OCI-LY3 (cell line): ENCODE data around the gene AHCYL1.

Experiments used
- H2AFZ ChIP-seq: fragments of 200-600, 300-600 bp; shearing (Covaris generic); 2 replicates; pipeline ENCODE4 v1.6.0; 2014; ENCODE audit warnings: antibody characterized with exemption, low read depth, low read length
- H3K27ac ChIP-seq: fragments of 200-600, 300-600 bp; sonication (generic); 2 replicates; pipeline ENCODE4 v1.5.1; 2014; ENCODE audit warnings: mild to moderate bottlenecking, low read length, moderate library complexity, mixed read lengths
- H3K27me3 ChIP-seq: fragments of 200-600, 300-600 bp; sonication (generic); 2 replicates; pipeline ENCODE4 v1.6.1; 2014; ENCODE audit warnings: low read depth, low read length, mixed read lengths
- H3K36me3 ChIP-seq: fragments of 200-600, 300-600 bp; sonication (generic); replicated peaks from 2 replicates; pipeline ENCODE3; 2014; ENCODE audit warnings: low read depth, low read length, mixed read lengths
- H3K4me1 ChIP-seq: fragments of 300-600, 200-600 bp; sonication (generic); 2 replicates; pipeline ENCODE4 v1.6.1; 2014; ENCODE audit warnings: low read length, mixed read lengths
- H3K4me2 ChIP-seq: fragments of 200-600, 300-600 bp; sonication (generic); 2 replicates; pipeline ENCODE4 v1.6.1; 2014; ENCODE audit warnings: low read length, mixed read lengths
- H3K4me3 ChIP-seq: fragments of 300-600, 200-600 bp; sonication (generic); 2 replicates; pipeline ENCODE4 v1.5.1; 2014; ENCODE audit warnings: antibody characterized with exemption, mild to moderate bottlenecking, low read length, moderate library complexity
- H3K79me2 ChIP-seq: fragments of 300-600, 200-600 bp; shearing (Covaris generic); 2 replicates; pipeline ENCODE4 v1.6.1; 2014; ENCODE audit warnings: mild to moderate bottlenecking, low read length, mixed read lengths
- H3K9ac ChIP-seq: fragments of 300-600, 200-600 bp; shearing (Covaris generic); 2 replicates; pipeline ENCODE4 v1.6.0; 2014; ENCODE audit warnings: mild to moderate bottlenecking, low read length, moderate library complexity
- H3K9me3 ChIP-seq: fragments of 200-600, 300-600 bp; shearing (Covaris generic); 2 replicates; pipeline ENCODE4 v1.6.1; 2014; ENCODE audit warnings: low read length, mixed read lengths; ENCODE audit not compliant: insufficient read depth
- H4K20me1 ChIP-seq: fragments of 200-600, 300-600 bp; sonication (generic); 2 replicates; pipeline ENCODE4 v1.6.1; 2016; ENCODE audit warnings: low read length, mixed read lengths; ENCODE audit not compliant: insufficient read depth
- CTCF ChIP-seq: fragments of 200-600, 300-600 bp; sonication (generic); IDR thresholded peaks from 2 replicates; pipeline ENCODE4 v1.5.1; 2014; ENCODE audit warnings: antibody characterized with exemption, low read length, low read depth
- EZH2phosphoT487 ChIP-seq: fragments of 200-600 bp; shearing (Covaris generic); IDR thresholded peaks from 2 replicates; pipeline ENCODE4 v1.6.1; 2018; ENCODE audit warnings: antibody characterized with exemption, mixed run types, low read depth

AHCYL1 gene

GRCh38 chr1:110059133-110059863 is 74.7 kb downstream of the AHCYL1 start:
- Histone ChIP-seq H3K27me3 (no peaks in the 10 kb centered on the region), H3K9ac (no peak overlapping the region), H3K79me2 (no peaks in the 10 kb centered on the region), H3K9me3 (no peaks in the 10 kb centered on the region), H3K4me1 (no peaks in the 10 kb centered on the region), H3K36me3 (peaks cover 8% of the 10 kb centered on the region), H3K4me2 (no peak overlapping the region), H3K4me3 (no peak overlapping the region), H4K20me1 (no peaks in the 10 kb centered on the region), H3K27ac (no peak overlapping the region), H2AFZ (no peak overlapping the region)
- TF ChIP-seq CTCF: no peak
- no peak for TF ChIP-seq EZH2phosphoT487

- Histone ChIP-seq H3K79me2 (no peaks in the 10 kb centered on the region), H3K9me3 (no peaks in the 10 kb centered on the region), H3K27me3 (no peaks in the 10 kb centered on the region), H3K36me3 (peaks cover 3% of the 10 kb centered on the region), H3K27ac (no peak overlapping the region), H4K20me1 (no peaks in the 10 kb centered on the region), H3K9ac (no peak overlapping the region), H3K4me2 (no peak overlapping the region), H3K4me1 (no peaks in the 10 kb centered on the region), H2AFZ (no peak overlapping the region), H3K4me3 (no peak overlapping the region)
- peak; percentile 84 for TF ChIP-seq CTCF
- no peak for TF ChIP-seq EZH2phosphoT487
These were observed 75.6 kb downstream of the AHCYL1 start for GRCh38 chr1:110060034-110060661.

DNA sequence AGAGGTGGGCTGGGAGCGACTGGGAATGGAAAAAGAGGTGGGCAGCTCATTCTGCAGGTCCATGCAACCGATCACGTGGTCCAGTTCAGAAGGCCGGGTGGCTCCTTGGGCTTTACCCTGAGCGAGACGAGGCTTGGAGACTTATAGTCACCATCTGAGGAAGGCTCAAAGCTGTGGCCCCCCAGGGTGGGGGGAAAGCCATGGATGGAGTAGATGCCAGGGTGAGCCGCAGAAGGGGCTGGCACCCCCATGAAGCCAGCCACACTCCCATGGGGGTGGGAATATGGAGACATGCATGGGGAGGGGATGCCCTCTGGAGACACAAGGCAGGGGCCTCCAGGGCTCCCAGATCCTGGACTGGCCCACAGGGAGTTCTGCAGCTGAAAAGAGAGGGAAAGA is 76.1 kb downstream of the AHCYL1 start:
- no peak overlapping the region for H2AFZ ChIP-seq
- TF ChIP-seq EZH2phosphoT487: no peak
- no peaks in the 10 kb centered on the region for H3K79me2 ChIP-seq
- no peak overlapping the region for H3K4me3 ChIP-seq
- H3K9me3 ChIP-seq: no peaks in the 10 kb centered on the region
- H3K36me3 ChIP-seq: no peaks in the 10 kb centered on the region
- no peaks in the 10 kb centered on the region for H3K27me3 ChIP-seq
- no peak overlapping the region for H3K4me2 ChIP-seq
- H3K4me1 ChIP-seq: no peaks in the 10 kb centered on the region
- no peak overlapping the region for H3K27ac ChIP-seq
- H4K20me1 ChIP-seq: no peaks in the 10 kb centered on the region
- no peak overlapping the region for H3K9ac ChIP-seq

GRCh38 chr1:110061341-110061740 is 76.8 kb downstream of the AHCYL1 start:
- Histone ChIP-seq H3K4me1 (no peaks in the 10 kb centered on the region), H3K9ac (no peak overlapping the region), H3K4me2 (no peak overlapping the region), H3K79me2 (no peaks in the 10 kb centered on the region), H2AFZ (no peak overlapping the region), H3K9me3 (no peaks in the 10 kb centered on the region), H4K20me1 (no peaks in the 10 kb centered on the region), H3K36me3 (no peaks in the 10 kb centered on the region), H3K27me3 (no peaks in the 10 kb centered on the region), H3K4me3 (no peak overlapping the region), H3K27ac (no peak overlapping the region)
- TF ChIP-seq CTCF (no peak), EZH2phosphoT487 (no peak)
